Upper lobe of left lung (tissue), 6 donors: Measurements from ENCODE around the gene PDZD11. TPM values are rescaled to one million over a fixed set of nuclear protein-coding genes. Genes with fewer than 3 reads are reported as not detected.

Experiments used
- ATAC-seq, 2 donors: fragments of 200-7000 bp; cut with Tn5 transposase; one replicate each; pipeline ENCODE4 v1.9.1; 2022; ENCODE audit warnings: mild to moderate bottlenecking in 2 of 2, moderate library complexity in 2 of 2; ENCODE audit not compliant: low FRiP score in 2 of 2
- DNase-seq, 2 donors: peaks; one replicate each; pipeline ENCODE4 v3.0.0-alpha.2; 2019 to 2020
- H3K27ac ChIP-seq, 4 donors: fragments of 200-600 bp; sonication (generic); one replicate each; pipeline ENCODE4 v1.5.1; 2016 to 2019
- H3K27me3 ChIP-seq, 4 donors: fragments of 200-600 bp; sonication (generic); one replicate each; pipeline ENCODE4 v1.5.1; 2017 to 2019
- H3K36me3 ChIP-seq, 4 donors: fragments of 200-600 bp; sonication (generic); one replicate each; pipeline ENCODE4 v1.5.1; 2016 to 2019
- H3K4me1 ChIP-seq, 4 donors: fragments of 200-600 bp; sonication (generic); one replicate each; pipeline ENCODE4 v1.5.1; 2018 to 2019
- H3K4me3 ChIP-seq, 4 donors: fragments of 200-600 bp; sonication (generic); one replicate each; pipeline ENCODE4 v1.5.1; 2017 to 2019; ENCODE audit warnings: mild to moderate bottlenecking in 2 of 4, moderate library complexity in 1 of 4
- H3K9me3 ChIP-seq, 4 donors: fragments of 200-600 bp; sonication (generic); one replicate each; pipeline ENCODE4 v1.5.1; 2018 to 2019
- EP300 ChIP-seq, 4 donors: sonication (generic); formaldehyde crosslinking; IDR thresholded peaks; one replicate each; pipeline ENCODE4 v1.5.1; 2017; ENCODE audit warnings: antibody characterized with exemption in 4 of 4, control low read depth in 2 of 4
- POLR2A ChIP-seq, 4 donors: fragments of 450-650 bp; IDR thresholded peaks; one replicate each; pipeline ENCODE4 v1.5.1; 2016 to 2017; ENCODE audit warnings: antibody characterized with exemption in 4 of 4, mild to moderate bottlenecking in 2 of 4
- POLR2AphosphoS5 ChIP-seq, 2 donors: sonication (generic); formaldehyde crosslinking; IDR thresholded peaks; one replicate each; pipeline ENCODE4 v1.5.1; 2017; ENCODE audit warnings: antibody characterized with exemption in 2 of 2
- WGBS, 2 donors: methylation state at CpG; one replicate each; pipeline ENCODE4 v1.1.5; 2017 to 2018; 5-methylcytosine and 5-hydroxymethylcytosine counted together
- small RNA-seq, 4 donors: library from RNA; depleted of rRNA; stranded (forward); fragments of <200 nt; gene quantifications; one replicate each; pipeline ENCODE3, GENCODE V24; 2016
- total RNA-seq, 6 donors: library from RNA; depleted of rRNA in 4 of 6; stranded (reverse); fragments of >200 nt in 4 of 6; gene quantifications; one replicate each; pipeline versions ENCODE4 v1.1.0 to v1.2.1, GENCODE V29; 2016 to 2021
- TF ChIP-seq, protein P1 (sequence below), 6 experiments: fragments of 450-650 bp in 4 of 6; fragments of 200-600 bp in 2 of 6; sonication (generic) in 2 of 6; IDR thresholded peaks; one replicate each; pipeline ENCODE4 v1.5.1; 2016 to 2019; ENCODE audit warnings: antibody characterized with exemption in 6 of 6
- donor health status: DM: no; HTN: no; CAD: no; lungs with moderate emphysema.
- donor health status: DM: no; HTN: yes; CAD: no; lungs with severe emphysema.

Gene PDZD11
- total RNA-seq, 6 donors from 2014 or later, result 12.1 to 28.4 (median 21.4) TPM

GRCh38 chrX:70240751-70241150 lies 49.0 kb downstream of the PDZD11 start:
- Histone ChIP-seq H3K27me3 (no peaks in the 10 kb centered on the region), H3K4me1 (no peaks in the 10 kb centered on the region), H3K9me3 (no peaks in the 10 kb centered on the region), H3K36me3 (no peaks in the 10 kb centered on the region), H3K27ac (no peak overlapping the region), H3K4me3 (no peak overlapping the region)
- WGBS, 2 donors, result 95 to 100% methylated on average over 1 of the region's 1 CpG
- no peak for TF ChIP-seq POLR2AphosphoS5 (IDR thresholded peaks at IDR 0.05)
- TF ChIP-seq EP300 (IDR thresholded peaks at IDR 0.05), result no peak
- TF ChIP-seq POLR2A (IDR thresholded peaks at IDR 0.05), result no peak
- TF ChIP-seq, protein P1, sequence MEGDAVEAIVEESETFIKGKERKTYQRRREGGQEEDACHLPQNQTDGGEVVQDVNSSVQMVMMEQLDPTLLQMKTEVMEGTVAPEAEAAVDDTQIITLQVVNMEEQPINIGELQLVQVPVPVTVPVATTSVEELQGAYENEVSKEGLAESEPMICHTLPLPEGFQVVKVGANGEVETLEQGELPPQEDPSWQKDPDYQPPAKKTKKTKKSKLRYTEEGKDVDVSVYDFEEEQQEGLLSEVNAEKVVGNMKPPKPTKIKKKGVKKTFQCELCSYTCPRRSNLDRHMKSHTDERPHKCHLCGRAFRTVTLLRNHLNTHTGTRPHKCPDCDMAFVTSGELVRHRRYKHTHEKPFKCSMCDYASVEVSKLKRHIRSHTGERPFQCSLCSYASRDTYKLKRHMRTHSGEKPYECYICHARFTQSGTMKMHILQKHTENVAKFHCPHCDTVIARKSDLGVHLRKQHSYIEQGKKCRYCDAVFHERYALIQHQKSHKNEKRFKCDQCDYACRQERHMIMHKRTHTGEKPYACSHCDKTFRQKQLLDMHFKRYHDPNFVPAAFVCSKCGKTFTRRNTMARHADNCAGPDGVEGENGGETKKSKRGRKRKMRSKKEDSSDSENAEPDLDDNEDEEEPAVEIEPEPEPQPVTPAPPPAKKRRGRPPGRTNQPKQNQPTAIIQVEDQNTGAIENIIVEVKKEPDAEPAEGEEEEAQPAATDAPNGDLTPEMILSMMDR (IDR thresholded peaks at IDR 0.05), result no peak
- ATAC-seq (no peak), DNase-seq (no peak)

Small RNA genes lying within 50 kb of the gene (small RNA-seq; reads per million reads assigned to genes)
- 0 to 0.29 (median 0.11) reads per million in 4 donors for gene RNA5SP507

Other genes with a start within 250 kb of the PDZD11 start
- under 1 TPM in 1 of 6 donors, not detected in 5; 0.67 TPM for gene AWAT2, start 240.0 kb downstream of the PDZD11 start, total RNA-seq
- gene OTUD6A, start 227.5 kb downstream of the PDZD11 start, total RNA-seq, result not detected
- 10 to 100 TPM; 35.3 to 62.1 (median 46.6) TPM for gene IGBP1, start 156.5 kb downstream of the PDZD11 start, total RNA-seq
- gene DGAT2L6, start 112.4 kb downstream of the PDZD11 start, total RNA-seq, result not detected
- not detected for gene AWAT1, start 55.3 kb downstream of the PDZD11 start, total RNA-seq
- gene P2RY4, start 29.7 kb downstream of the PDZD11 start, total RNA-seq, result 1 to 10 TPM in 1 of 6 donors, under 1 TPM in 3, not detected in 2; 0.30 to 1.1 (median 0.64) TPM
- not detected for gene ARR3, start 21.6 kb downstream of the PDZD11 start, total RNA-seq
- not detected for gene RAB41, start 7.8 kb downstream of the PDZD11 start, total RNA-seq
- gene KIF4A, start 177 bp upstream of the PDZD11 start, total RNA-seq, result 1 to 10 TPM in 3 of 6 donors, under 1 TPM in 3; under 0.01 to 2.6 (median 0.69) TPM
- gene GDPD2, start 133.4 kb upstream of the PDZD11 start, total RNA-seq, result not detected
- 10 to 100 TPM; 11.2 to 29.9 (median 16.6) TPM for gene DLG3, start 154.9 kb upstream of the PDZD11 start, total RNA-seq